ENCODE results near the gene NRDC. TPM values are rescaled to one million over a fixed set of nuclear protein-coding genes. Genes with fewer than 3 reads are reported as not detected.
"Not testable (repeated sequence)": the region's sequence is repeated elsewhere in the genome, so short reads cannot be mapped to it uniquely, and the experiment has no call there.

Gene NRDC
- polyA plus RNA-seq, 4 donors: 55.7 to 90.7 (median 79.3) TPM

- DNase-seq (no peak), FAIRE-seq (no peak)
- Histone ChIP-seq H3K27ac (ENCODE audit: low read depth in 1 of 3, low read length in 2 of 3) (no peak overlapping the region), H3K36me3 (ENCODE audit: control insufficient read depth in 3 of 3, insufficient read depth in 2 of 3, low read depth in 1 of 3, low read length in 3 of 3) (peaks cover 0 to 16% (median 0%) of the 10 kb centered on the region in 3 donors), H3K27me3 (ENCODE audit: control insufficient read depth in 3 of 3, insufficient read depth in 3 of 3, low read length in 3 of 3) (no peaks in the 10 kb centered on the region), H3K4me1 (ENCODE audit: control insufficient read depth in 3 of 3, insufficient read depth in 2 of 3, low read depth in 1 of 3, low read length in 2 of 3) (peaks cover 8 to 26% (median 9%) of the 10 kb centered on the region in 3 donors), H3K4me3 (ENCODE audit: low read depth in 1 of 3, low read length in 3 of 3) (no peak overlapping the region), H3K9me3 (ENCODE audit: control insufficient read depth in 2 of 2, insufficient read depth in 1 of 2, low read depth in 1 of 2, low read length in 1 of 2) (no peaks in the 10 kb centered on the region)
Measured at GRCh38 chr1:51875836-51876235, 2.7 kb downstream of the NRDC start.

GRCh38 chr1:51875291-51875772 is 3.2 kb downstream of the NRDC start:
- H3K4me3 ChIP-seq (ENCODE audit: low read depth in 1 of 3, low read length in 3 of 3): no peak overlapping the region
- no peak for FAIRE-seq
- no peaks in the 10 kb centered on the region for H3K27me3 ChIP-seq (ENCODE audit: control insufficient read depth in 3 of 3, insufficient read depth in 3 of 3, low read length in 3 of 3)
- H3K27ac ChIP-seq (ENCODE audit: low read depth in 1 of 3, low read length in 2 of 3): no peak overlapping the region
- no peak for DNase-seq
- 36 to 60% (median 48%) methylated on average over 6 of the region's 6 CpGs for WGBS, 3 donors
- H3K4me1 ChIP-seq (ENCODE audit: control insufficient read depth in 3 of 3, insufficient read depth in 2 of 3, low read depth in 1 of 3, low read length in 2 of 3): peaks cover 8 to 26% (median 9%) of the 10 kb centered on the region in 3 donors
- no peaks in the 10 kb centered on the region for H3K9me3 ChIP-seq (ENCODE audit: control insufficient read depth in 2 of 2, insufficient read depth in 1 of 2, low read depth in 1 of 2, low read length in 1 of 2)
- H3K36me3 ChIP-seq (ENCODE audit: control insufficient read depth in 3 of 3, insufficient read depth in 2 of 3, low read depth in 1 of 3, low read length in 3 of 3): peaks cover 0 to 16% (median 0%) of the 10 kb centered on the region in 3 donors

- H3K4me3 ChIP-seq (ENCODE audit: low read depth in 1 of 3, low read length in 3 of 3); H3K9me3 ChIP-seq (ENCODE audit: control insufficient read depth in 2 of 2, insufficient read depth in 1 of 2, low read depth in 1 of 2, low read length in 1 of 2); H3K27ac ChIP-seq (ENCODE audit: low read depth in 1 of 3, low read length in 2 of 3); H3K27me3 ChIP-seq (ENCODE audit: control insufficient read depth in 3 of 3, insufficient read depth in 3 of 3, low read length in 3 of 3); DNase-seq; FAIRE-seq: not testable (repeated sequence)
- peaks cover 6 to 22% (median 6%) of the 10 kb centered on the region in 3 donors for H3K4me1 ChIP-seq (ENCODE audit: control insufficient read depth in 3 of 3, insufficient read depth in 2 of 3, low read depth in 1 of 3, low read length in 2 of 3)
- 94 to 100% (median 95%) methylated on average over 1 of the region's 1 CpG for WGBS, 3 donors
- peaks cover 0 to 19% (median 2%) of the 10 kb centered on the region in 3 donors for H3K36me3 ChIP-seq (ENCODE audit: control insufficient read depth in 3 of 3, insufficient read depth in 2 of 3, low read depth in 1 of 3, low read length in 3 of 3)
Measured at GRCh38 chr1:51873270-51873669, 5.3 kb downstream of the NRDC start.

GRCh38 chr1:51871351-51871975 is 7.1 kb downstream of the NRDC start:
- DNase-seq (no peak), FAIRE-seq (no peak)

GRCh38 chr1:51870603-51871350 is 7.8 kb downstream of the NRDC start:
- Histone ChIP-seq H3K4me3 (ENCODE audit: low read depth in 1 of 3, low read length in 3 of 3) (no peak overlapping the region), H3K4me1 (ENCODE audit: control insufficient read depth in 3 of 3, insufficient read depth in 2 of 3, low read depth in 1 of 3, low read length in 2 of 3) (peaks cover 0 to 9% (median 2%) of the 10 kb centered on the region in 3 donors), H3K27ac (ENCODE audit: low read depth in 1 of 3, low read length in 2 of 3) (no peak overlapping the region), H3K36me3 (ENCODE audit: control insufficient read depth in 3 of 3, insufficient read depth in 2 of 3, low read depth in 1 of 3, low read length in 3 of 3) (peaks cover 0 to 19% (median 2%) of the 10 kb centered on the region in 3 donors), H3K27me3 (ENCODE audit: control insufficient read depth in 3 of 3, insufficient read depth in 3 of 3, low read length in 3 of 3) (no peaks in the 10 kb centered on the region), H3K9me3 (ENCODE audit: control insufficient read depth in 2 of 2, insufficient read depth in 1 of 2, low read depth in 1 of 2, low read length in 1 of 2) (no peaks in the 10 kb centered on the region)
- FAIRE-seq: no peak
- no peak for DNase-seq
- 92 to 94% (median 93%) methylated on average over 7 of the region's 7 CpGs for WGBS, 3 donors

More at GRCh38 chr1:51871351-51871975, 7.1 kb downstream of the NRDC start:
- Histone ChIP-seq H3K9me3 (ENCODE audit: control insufficient read depth in 2 of 2, insufficient read depth in 1 of 2, low read depth in 1 of 2, low read length in 1 of 2) (no peaks in the 10 kb centered on the region), H3K27me3 (ENCODE audit: control insufficient read depth in 3 of 3, insufficient read depth in 3 of 3, low read length in 3 of 3) (no peaks in the 10 kb centered on the region), H3K4me3 (ENCODE audit: low read depth in 1 of 3, low read length in 3 of 3) (no peak overlapping the region), H3K4me1 (ENCODE audit: control insufficient read depth in 3 of 3, insufficient read depth in 2 of 3, low read depth in 1 of 3, low read length in 2 of 3) (peaks cover 2 to 14% (median 3%) of the 10 kb centered on the region in 3 donors), H3K27ac (ENCODE audit: low read depth in 1 of 3, low read length in 2 of 3) (no peak overlapping the region), H3K36me3 (ENCODE audit: control insufficient read depth in 3 of 3, insufficient read depth in 2 of 3, low read depth in 1 of 3, low read length in 3 of 3) (peaks cover 0 to 19% (median 2%) of the 10 kb centered on the region in 3 donors)
- 90 to 93% (median 92%) methylated on average over 6 of the region's 6 CpGs for WGBS, 3 donors

- H3K36me3 ChIP-seq (ENCODE audit: control insufficient read depth in 3 of 3, insufficient read depth in 2 of 3, low read depth in 1 of 3, low read length in 3 of 3): peaks cover 0 to 11% (median 2%) of the 10 kb centered on the region in 3 donors
- FAIRE-seq (no peak), DNase-seq (no peak)
- H3K9me3 ChIP-seq (ENCODE audit: control insufficient read depth in 2 of 2, insufficient read depth in 1 of 2, low read depth in 1 of 2, low read length in 1 of 2): no peaks in the 10 kb centered on the region
- no peak overlapping the region for H3K4me3 ChIP-seq (ENCODE audit: low read depth in 1 of 3, low read length in 3 of 3)
- 92 to 96% (median 94%) methylated on average over 4 of the region's 4 CpGs for WGBS, 3 donors
- no peaks in the 10 kb centered on the region for H3K4me1 ChIP-seq (ENCODE audit: control insufficient read depth in 3 of 3, insufficient read depth in 2 of 3, low read depth in 1 of 3, low read length in 2 of 3)
- no peak overlapping the region for H3K27ac ChIP-seq (ENCODE audit: low read depth in 1 of 3, low read length in 2 of 3)
- H3K27me3 ChIP-seq (ENCODE audit: control insufficient read depth in 3 of 3, insufficient read depth in 3 of 3, low read length in 3 of 3): no peaks in the 10 kb centered on the region
Measured at GRCh38 chr1:51867479-51868232, 10.9 kb downstream of the NRDC start.

- 87 to 93% (median 87%) methylated on average over 2 of the region's 2 CpGs for WGBS, 3 donors
- DNase-seq (no peak), FAIRE-seq (no peak)
- Histone ChIP-seq H3K27ac (ENCODE audit: low read depth in 1 of 3, low read length in 2 of 3) (peak overlapping the region in 1 of 3 donors; percentile 31), H3K36me3 (ENCODE audit: control insufficient read depth in 3 of 3, insufficient read depth in 2 of 3, low read depth in 1 of 3, low read length in 3 of 3) (peaks cover 0 to 12% (median 0%) of the 10 kb centered on the region in 3 donors), H3K27me3 (ENCODE audit: control insufficient read depth in 3 of 3, insufficient read depth in 3 of 3, low read length in 3 of 3) (no peaks in the 10 kb centered on the region), H3K4me1 (ENCODE audit: control insufficient read depth in 3 of 3, insufficient read depth in 2 of 3, low read depth in 1 of 3, low read length in 2 of 3) (no peaks in the 10 kb centered on the region), H3K9me3 (ENCODE audit: control insufficient read depth in 2 of 2, insufficient read depth in 1 of 2, low read depth in 1 of 2, low read length in 1 of 2) (no peaks in the 10 kb centered on the region), H3K4me3 (ENCODE audit: low read depth in 1 of 3, low read length in 3 of 3) (no peak overlapping the region)
Measured at GRCh38 chr1:51863384-51863783, 15.1 kb downstream of the NRDC start.

GRCh38 chr1:51861669-51862068 is 16.9 kb downstream of the NRDC start:
- H3K27me3 ChIP-seq (ENCODE audit: control insufficient read depth in 3 of 3, insufficient read depth in 3 of 3, low read length in 3 of 3): no peaks in the 10 kb centered on the region
- WGBS, 3 donors: 89 to 94% (median 93%) methylated on average over 5 of the region's 5 CpGs
- FAIRE-seq: no peak
- H3K4me1 ChIP-seq (ENCODE audit: control insufficient read depth in 3 of 3, insufficient read depth in 2 of 3, low read depth in 1 of 3, low read length in 2 of 3): no peaks in the 10 kb centered on the region
- H3K27ac ChIP-seq (ENCODE audit: low read depth in 1 of 3, low read length in 2 of 3): no peak overlapping the region
- peaks cover 0 to 11% (median 0%) of the 10 kb centered on the region in 3 donors for H3K36me3 ChIP-seq (ENCODE audit: control insufficient read depth in 3 of 3, insufficient read depth in 2 of 3, low read depth in 1 of 3, low read length in 3 of 3)
- H3K9me3 ChIP-seq (ENCODE audit: control insufficient read depth in 2 of 2, insufficient read depth in 1 of 2, low read depth in 1 of 2, low read length in 1 of 2): no peaks in the 10 kb centered on the region
- no peak overlapping the region for H3K4me3 ChIP-seq (ENCODE audit: low read depth in 1 of 3, low read length in 3 of 3)
- no peak for DNase-seq
